SU-DHL-6 (cell line): ENCODE data around the gene TMEM87B.

ENCODE experiments used
- H2AFZ ChIP-seq: fragments of 200-600 bp; sonication (generic); 2 replicates; pipeline ENCODE4 v1.6.1; 2014; ENCODE audit warnings: low read depth, mild to moderate bottlenecking, moderate library complexity, mixed read lengths, antibody characterized with exemption, low read length; ENCODE audit not compliant: severe bottlenecking
- H3F3A ChIP-seq: fragments of 200-600 bp; shearing (Covaris generic); 2 replicates; pipeline ENCODE4 v1.6.0; 2016; ENCODE audit warnings: antibody characterized with exemption, mild to moderate bottlenecking; ENCODE audit not compliant: insufficient read depth
- H3K27ac ChIP-seq: fragments of 200-600 bp; sonication (generic); 2 replicates; pipeline ENCODE4 v1.5.1; 2016; ENCODE audit warnings: low read depth, mild to moderate bottlenecking, low read length, moderate library complexity, mixed read lengths
- H3K27me3 ChIP-seq: fragments of 200-600 bp; sonication (generic), shearing (Covaris generic); 2 replicates; pipeline ENCODE4 v1.6.0; 2014; ENCODE audit warnings: mild to moderate bottlenecking, low read length
- H3K36me3 ChIP-seq: fragments of 200-600 bp; sonication (generic); 2 replicates; pipeline ENCODE4 v1.6.1; 2014; ENCODE audit warnings: mild to moderate bottlenecking, low read length, mixed read lengths
- H3K4me2 ChIP-seq: fragments of 300-600, 200-600 bp; shearing (Covaris generic), sonication (generic); 2 replicates; pipeline ENCODE4 v1.6.0; 2014; ENCODE audit warnings: low read length, low read depth, mild to moderate bottlenecking; ENCODE audit not compliant: poor library complexity, severe bottlenecking
- H3K4me3 ChIP-seq: fragments of 200-600 bp; sonication (generic); 2 replicates; pipeline ENCODE4 v1.5.1; 2014; ENCODE audit warnings: antibody characterized with exemption, low read length, mild to moderate bottlenecking, mixed read lengths; ENCODE audit not compliant: insufficient read depth, poor library complexity, severe bottlenecking
- H3K79me2 ChIP-seq: fragments of 200-600 bp; sonication (generic); 2 replicates; pipeline ENCODE4 v1.6.1; 2014; ENCODE audit warnings: mild to moderate bottlenecking, low read length, moderate library complexity; ENCODE audit not compliant: insufficient read depth
- H3K9ac ChIP-seq: fragments of 200-600 bp; sonication (generic); 2 replicates; pipeline ENCODE4 v1.7.0; 2014; ENCODE audit warnings: mild to moderate bottlenecking, low read length
- H3K9me2 ChIP-seq: fragments of 200-600 bp; sonication (generic); replicated peaks from 2 replicates; pipeline ENCODE4 v1.6.1; 2014; ENCODE audit warnings: low read length; ENCODE audit not compliant: insufficient read depth
- H3K9me3 ChIP-seq: fragments of 200-600 bp; sonication (generic); 2 replicates; pipeline ENCODE4 v1.6.1; 2014; ENCODE audit warnings: low read length, mixed read lengths; ENCODE audit not compliant: insufficient read depth
- H4K20me1 ChIP-seq: fragments of 200-600 bp; sonication (generic); 2 replicates; pipeline ENCODE4 v1.6.1; 2014; ENCODE audit warnings: low read depth, mild to moderate bottlenecking, antibody characterized with exemption, low read length, moderate library complexity, mixed read lengths
- CTCF ChIP-seq: fragments of 200-600 bp; sonication (generic); IDR thresholded peaks from one replicate; pipeline ENCODE4 v1.5.1; 2017; ENCODE audit warnings: antibody characterized with exemption, mild to moderate bottlenecking, low read length, moderate library complexity; ENCODE audit not compliant: insufficient read depth, poor library complexity, severe bottlenecking
- EZH2phosphoT487 ChIP-seq: fragments of 200-600 bp; sonication (generic), shearing (Covaris generic); conservative IDR thresholded peaks from 2 replicates; pipeline ENCODE4 v1.6.1; 2018; ENCODE audit warnings: mild to moderate bottlenecking, antibody characterized with exemption, low read length, moderate library complexity, mixed read lengths

Gene TMEM87B

GRCh38 chr2:112147382-112148168 lies 92.5 kb downstream of the TMEM87B start:
- Histone ChIP-seq H3K36me3 (no peaks in the 10 kb centered on the region), H3K9me2 (no peaks in the 10 kb centered on the region), H3K79me2 (no peaks in the 10 kb centered on the region), H3F3A (no peaks in the 10 kb centered on the region), H3K4me2 (no peak overlapping the region), H2AFZ (no peak overlapping the region), H4K20me1 (no peaks in the 10 kb centered on the region), H3K9me3 (no peaks in the 10 kb centered on the region), H3K27me3 (no peaks in the 10 kb centered on the region), H3K9ac (no peak overlapping the region), H3K27ac (no peak overlapping the region), H3K4me3 (no peak overlapping the region)
- TF ChIP-seq CTCF (no peak), EZH2phosphoT487 (no peak)

GRCh38 chr2:112148477-112148876 lies 93.4 kb downstream of the TMEM87B start:
- Histone ChIP-seq H3K36me3 (no peaks in the 10 kb centered on the region), H3F3A (no peaks in the 10 kb centered on the region), H3K27ac (no peak overlapping the region), H3K9me2 (no peaks in the 10 kb centered on the region), H3K79me2 (no peaks in the 10 kb centered on the region), H3K4me2 (no peak overlapping the region), H3K27me3 (no peaks in the 10 kb centered on the region), H3K4me3 (no peak overlapping the region), H4K20me1 (no peaks in the 10 kb centered on the region), H2AFZ (no peak overlapping the region), H3K9ac (no peak overlapping the region), H3K9me3 (no peaks in the 10 kb centered on the region)
- TF ChIP-seq CTCF = no peak
- TF ChIP-seq EZH2phosphoT487 = no peak

GRCh38 chr2:112149194-112149593 lies 94.1 kb downstream of the TMEM87B start:
- Histone ChIP-seq H3F3A (no peaks in the 10 kb centered on the region), H2AFZ (no peak overlapping the region), H3K9me2 (no peaks in the 10 kb centered on the region), H3K36me3 (no peaks in the 10 kb centered on the region), H3K79me2 (no peaks in the 10 kb centered on the region), H4K20me1 (no peaks in the 10 kb centered on the region), H3K4me3 (no peak overlapping the region), H3K27me3 (no peaks in the 10 kb centered on the region), H3K27ac (no peak overlapping the region), H3K9me3 (no peaks in the 10 kb centered on the region), H3K9ac (no peak overlapping the region), H3K4me2 (no peak overlapping the region)
- TF ChIP-seq EZH2phosphoT487 = no peak
- TF ChIP-seq CTCF = no peak
